ENCODE measurements around the gene MOV10L1.

The MOV10L1 gene

GRCh38 chr22:50046481-50047245 lies 43.1 kb upstream of the MOV10L1 start:
- FAIRE-seq (no peak), DNase-seq (ENCODE audit: insufficient read length, low spot score) (no peak)
- TF ChIP-seq CTCF (IDR thresholded peaks at IDR 0.05; ENCODE audit: insufficient read depth, missing control alignments) = no peak

- DNase-seq (ENCODE audit: insufficient read length, low spot score) = no peak
- no peak for TF ChIP-seq CTCF (IDR thresholded peaks at IDR 0.05; ENCODE audit: insufficient read depth, missing control alignments)
Observed at GRCh38 chr22:50047346-50047745, 42.5 kb upstream of the MOV10L1 start.

GRCh38 chr22:50048061-50048765 lies 41.6 kb upstream of the MOV10L1 start:
- DNase-seq (ENCODE audit: insufficient read length, low spot score) = no peak
- no peak for FAIRE-seq

More at GRCh38 chr22:50047346-50047745, 42.5 kb upstream of the MOV10L1 start:
- FAIRE-seq = no peak

GRCh38 chr22:50048836-50049235 lies 41.0 kb upstream of the MOV10L1 start:
- DNase-seq (ENCODE audit: insufficient read length, low spot score) = no peak
- FAIRE-seq = no peak
- no peak for TF ChIP-seq CTCF (IDR thresholded peaks at IDR 0.05; ENCODE audit: insufficient read depth, missing control alignments)

More at GRCh38 chr22:50048061-50048765, 41.6 kb upstream of the MOV10L1 start:
- no peak for TF ChIP-seq CTCF (IDR thresholded peaks at IDR 0.05; ENCODE audit: insufficient read depth, missing control alignments)

GRCh38 chr22:50049299-50050195 lies 40.3 kb upstream of the MOV10L1 start:
- FAIRE-seq = no peak
- TF ChIP-seq CTCF (IDR thresholded peaks at IDR 0.05; ENCODE audit: insufficient read depth, missing control alignments) = no peak
- no peak for DNase-seq (ENCODE audit: insufficient read length, low spot score)

- TF ChIP-seq CTCF (IDR thresholded peaks at IDR 0.05; ENCODE audit: insufficient read depth, missing control alignments) = no peak
- DNase-seq (ENCODE audit: insufficient read length, low spot score) = no peak
- FAIRE-seq = no peak
Observed at GRCh38 chr22:50051930-50052329, 37.9 kb upstream of the MOV10L1 start.

All from D721Med (cell line).